OCI-LY1 (cell line): ENCODE results near the gene RALGAPB.

Experiments
- EZH2 ChIP-seq: fragments of 200-600 bp; sonication (generic), shearing (Covaris generic); IDR thresholded peaks from 2 replicates; pipeline ENCODE4 v1.8.0; 2017; ENCODE audit warnings: borderline replicate concordance, mixed run types, mild to moderate bottlenecking, antibody characterized with exemption, low read length, moderate library complexity, mixed read lengths
- TF ChIP-seq, protein P1 (sequence below): fragments of 200-600 bp; sonication (generic), shearing (Covaris generic); IDR thresholded peaks from 2 replicates; pipeline ENCODE4 v1.5.1; 2017; ENCODE audit warnings: mild to moderate bottlenecking, antibody characterized with exemption, low read length, moderate library complexity, mixed read lengths

DNA sequence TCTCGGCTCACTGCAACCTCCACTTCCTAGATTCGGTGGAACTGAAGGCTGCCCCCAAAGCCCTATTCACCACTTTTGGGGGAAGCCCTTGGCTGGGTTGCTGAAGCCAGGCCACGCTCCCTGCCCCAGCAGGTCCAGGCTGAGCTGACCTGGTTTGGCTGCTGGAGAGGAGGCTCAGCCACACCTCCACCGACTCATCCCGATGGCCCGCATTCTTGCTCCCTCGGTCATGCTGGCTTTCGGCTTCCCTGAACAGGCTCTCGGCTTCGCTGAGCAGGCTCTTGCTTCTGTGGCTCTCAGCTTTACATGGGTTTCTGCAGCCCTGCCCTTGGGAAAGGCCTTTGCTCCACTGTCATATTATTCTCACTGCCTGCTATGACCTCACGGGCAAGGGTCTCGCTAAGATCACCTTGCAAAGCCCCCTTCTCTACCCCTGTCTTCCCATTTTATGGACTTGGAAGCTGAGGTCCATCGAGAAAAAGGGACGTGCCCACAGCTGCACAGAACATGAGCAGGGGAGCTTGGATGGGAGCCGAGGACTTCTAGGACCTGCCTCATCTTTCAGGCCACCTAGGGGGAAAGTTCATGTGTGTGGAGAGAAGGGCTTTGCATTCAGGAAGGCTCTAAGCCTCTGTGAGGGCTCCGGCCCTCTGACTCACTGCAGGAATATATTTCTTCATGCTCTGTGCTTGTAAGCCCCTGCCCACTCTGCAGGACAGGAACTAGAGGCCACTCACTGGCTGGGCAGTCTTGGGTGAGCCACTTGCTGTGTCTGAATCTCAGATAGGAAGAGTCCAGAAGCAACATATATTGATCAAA lies 144.6 kb downstream of the RALGAPB start:
- TF ChIP-seq EZH2: no peak
- TF ChIP-seq, protein P1, sequence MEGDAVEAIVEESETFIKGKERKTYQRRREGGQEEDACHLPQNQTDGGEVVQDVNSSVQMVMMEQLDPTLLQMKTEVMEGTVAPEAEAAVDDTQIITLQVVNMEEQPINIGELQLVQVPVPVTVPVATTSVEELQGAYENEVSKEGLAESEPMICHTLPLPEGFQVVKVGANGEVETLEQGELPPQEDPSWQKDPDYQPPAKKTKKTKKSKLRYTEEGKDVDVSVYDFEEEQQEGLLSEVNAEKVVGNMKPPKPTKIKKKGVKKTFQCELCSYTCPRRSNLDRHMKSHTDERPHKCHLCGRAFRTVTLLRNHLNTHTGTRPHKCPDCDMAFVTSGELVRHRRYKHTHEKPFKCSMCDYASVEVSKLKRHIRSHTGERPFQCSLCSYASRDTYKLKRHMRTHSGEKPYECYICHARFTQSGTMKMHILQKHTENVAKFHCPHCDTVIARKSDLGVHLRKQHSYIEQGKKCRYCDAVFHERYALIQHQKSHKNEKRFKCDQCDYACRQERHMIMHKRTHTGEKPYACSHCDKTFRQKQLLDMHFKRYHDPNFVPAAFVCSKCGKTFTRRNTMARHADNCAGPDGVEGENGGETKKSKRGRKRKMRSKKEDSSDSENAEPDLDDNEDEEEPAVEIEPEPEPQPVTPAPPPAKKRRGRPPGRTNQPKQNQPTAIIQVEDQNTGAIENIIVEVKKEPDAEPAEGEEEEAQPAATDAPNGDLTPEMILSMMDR: no peak
